Neural progenitor cell (in vitro differentiated cells): ENCODE results near the gene PRUNE1. TPM values are rescaled to one million over a fixed set of nuclear protein-coding genes. Genes with fewer than 3 reads are reported as not detected.
A peak's percentile ranks its signal among the peaks of the same experiment; 100 is the strongest.

Source experiments
- DNase-seq: peaks from one replicate; pipeline ENCODE4 v3.0.0-alpha.2; 2016; ENCODE audit warnings: low spot score
- H2AFZ ChIP-seq: fragments of 200-600 bp; sonication (generic); replicated peaks from 2 replicates; pipeline ENCODE4 v1.6.1; 2016; ENCODE audit warnings: antibody characterized with exemption
- H3F3A ChIP-seq: fragments of 200-600 bp; sonication (generic); 2 replicates; pipeline ENCODE4 v1.6.1; 2016; ENCODE audit warnings: antibody characterized with exemption, low read depth
- H3K27ac ChIP-seq: fragments of 200-600 bp; sonication (generic); 2 replicates; pipeline ENCODE4 v1.5.1; 2016; ENCODE audit warnings: mild to moderate bottlenecking
- H3K27me3 ChIP-seq: fragments of 200-600 bp; sonication (generic); 2 replicates; pipeline ENCODE4 v1.6.1; 2016; ENCODE audit warnings: mild to moderate bottlenecking, moderate library complexity
- H3K36me3 ChIP-seq: fragments of 200-600 bp; sonication (generic); 2 replicates; pipeline ENCODE4 v1.5.1; 2016
- H3K4me1 ChIP-seq: fragments of 200-600 bp; sonication (generic); 2 replicates; pipeline ENCODE4 v1.6.1; 2016; ENCODE audit warnings: mixed run types
- H3K4me2 ChIP-seq: fragments of 200-600 bp; sonication (generic); 2 replicates; pipeline ENCODE4 v1.6.1; 2016
- H3K4me3 ChIP-seq: fragments of 200-600 bp; sonication (generic); 2 replicates; pipeline ENCODE4 v1.5.1; 2016
- H3K79me2 ChIP-seq: fragments of 200-600 bp; sonication (generic); 2 replicates; pipeline ENCODE4 v1.6.1; 2016; ENCODE audit warnings: low read depth
- H3K9ac ChIP-seq: fragments of 200-600 bp; sonication (generic); 2 replicates; pipeline ENCODE4 v1.6.1; 2016
- H3K9me3 ChIP-seq: fragments of 200-600 bp; sonication (generic); 2 replicates; pipeline ENCODE4 v1.5.1; 2016; ENCODE audit warnings: low read depth
- H4K20me1 ChIP-seq: fragments of 200-600 bp; sonication (generic); 2 replicates; pipeline ENCODE4 v1.6.1; 2016; ENCODE audit warnings: low read depth
- H3K27ac Mint-ChIP-seq: 3 replicates; pipeline ENCODE4 v1.8.0; 2021; ENCODE audit warnings: mixed read lengths
- H3K27me3 Mint-ChIP-seq: 2 replicates; pipeline ENCODE4 v1.8.0; 2022; ENCODE audit warnings: low read depth, mild to moderate bottlenecking, inconsistent platforms, moderate library complexity, mixed read lengths; ENCODE audit not compliant: insufficient read depth
- H3K36me3 Mint-ChIP-seq: 3 replicates; pipeline ENCODE4 v1.8.0; 2021; ENCODE audit warnings: mixed read lengths
- H3K4me1 Mint-ChIP-seq: 3 replicates; pipeline ENCODE4 v1.8.0; 2021; ENCODE audit warnings: mixed read lengths
- H3K4me3 Mint-ChIP-seq: 3 replicates; pipeline ENCODE4 v1.8.0; 2021; ENCODE audit warnings: mild to moderate bottlenecking, moderate library complexity, mixed read lengths
- H3K9me3 Mint-ChIP-seq: 3 replicates; pipeline ENCODE4 v1.8.0; 2020; ENCODE audit warnings: mixed read lengths
- CTCF ChIP-seq: fragments of 200-600 bp; sonication (generic); IDR thresholded peaks from 2 replicates; pipeline ENCODE4 v1.5.1; 2017; ENCODE audit warnings: antibody characterized with exemption, mild to moderate bottlenecking
- EZH2 ChIP-seq: fragments of 200-600 bp; sonication (generic); IDR thresholded peaks from 2 replicates; pipeline ENCODE4 v1.6.1; 2017; ENCODE audit warnings: antibody characterized with exemption, mild to moderate bottlenecking, moderate library complexity
- EZH2phosphoT487 ChIP-seq: fragments of 200-600 bp; sonication (generic); IDR thresholded peaks from 2 replicates; pipeline ENCODE4 v1.6.1; 2017; ENCODE audit warnings: antibody characterized with exemption
- total RNA-seq: library from RNA; depleted of rRNA; stranded (reverse); fragments of >200 nt; gene quantifications from 2 replicates; pipeline ENCODE4 v1.2.3, GENCODE V29; 2015; ENCODE audit warnings: low replicate concordance

The PRUNE1 gene
- total RNA-seq, 1 donor from 2014 or later, result 27.0 TPM

GRCh38 chr1:151051356-151052009, 43.2 kb downstream of the PRUNE1 start:
- Histone ChIP-seq H3K27me3 (no peaks in the 10 kb centered on the region), H3K4me3 (no peak overlapping the region), H4K20me1 (peaks cover under 1% of the 10 kb centered on the region), H3K27ac (no peak overlapping the region), H3K36me3 (no peaks in the 10 kb centered on the region), H3K9me3 (no peaks in the 10 kb centered on the region), H3K9ac (no peak overlapping the region), H2AFZ (no peak overlapping the region), H3K4me2 (no peak overlapping the region), H3F3A (peaks cover 47% of the 10 kb centered on the region), H3K79me2 (peaks cover 23% of the 10 kb centered on the region), H3K4me1 (peaks cover 6% of the 10 kb centered on the region)
- Mint-ChIP-seq H3K4me1 (peaks cover 25% of the 10 kb centered on the region), H3K36me3 (peaks cover 25% of the 10 kb centered on the region), H3K4me3 (no peak overlapping the region), H3K27ac (no peak overlapping the region), H3K27me3 (peaks cover 17% of the 10 kb centered on the region), H3K9me3 (no peaks in the 10 kb centered on the region)
- no peak for TF ChIP-seq CTCF
- TF ChIP-seq EZH2, result no peak
- no peak for TF ChIP-seq EZH2phosphoT487
- DNase-seq, result no peak

GRCh38 chr1:151054971-151055547, 46.8 kb downstream of the PRUNE1 start:
- no peaks in the 10 kb centered on the region for H3K27me3 ChIP-seq
- H3K27ac Mint-ChIP-seq, result no peak overlapping the region
- no peak overlapping the region for H2AFZ ChIP-seq
- H3K27me3 Mint-ChIP-seq, result peaks cover 14% of the 10 kb centered on the region
- no peak overlapping the region for H3K27ac ChIP-seq
- no peak overlapping the region for H3K4me2 ChIP-seq
- peaks cover 33% of the 10 kb centered on the region for H3K36me3 Mint-ChIP-seq
- H3K4me1 ChIP-seq, result peaks cover 7% of the 10 kb centered on the region
- H3K4me3 Mint-ChIP-seq, result no peak overlapping the region
- H3K9ac ChIP-seq, result no peak overlapping the region
- H4K20me1 ChIP-seq, result peaks cover 23% of the 10 kb centered on the region
- no peaks in the 10 kb centered on the region for H3K9me3 Mint-ChIP-seq
- no peaks in the 10 kb centered on the region for H3K9me3 ChIP-seq
- TF ChIP-seq EZH2 (no peak), EZH2phosphoT487 (no peak), CTCF (no peak)
- no peak overlapping the region for H3K4me3 ChIP-seq
- H3K36me3 ChIP-seq, result no peaks in the 10 kb centered on the region
- H3K4me1 Mint-ChIP-seq, result peaks cover 20% of the 10 kb centered on the region
- H3F3A ChIP-seq, result peaks cover 26% of the 10 kb centered on the region
- DNase-seq, result no peak
- H3K79me2 ChIP-seq, result peaks cover 43% of the 10 kb centered on the region

GRCh38 chr1:151055581-151055980, 47.3 kb downstream of the PRUNE1 start:
- Histone ChIP-seq H3K4me2 (no peak overlapping the region), H4K20me1 (peaks cover 23% of the 10 kb centered on the region), H3K79me2 (peaks cover 49% of the 10 kb centered on the region), H3K4me1 (peaks cover 7% of the 10 kb centered on the region), H3K36me3 (no peaks in the 10 kb centered on the region), H3K27me3 (no peaks in the 10 kb centered on the region), H3K9ac (no peak overlapping the region), H3F3A (peaks cover 26% of the 10 kb centered on the region), H3K27ac (no peak overlapping the region), H3K4me3 (no peak overlapping the region), H2AFZ (no peak overlapping the region), H3K9me3 (no peaks in the 10 kb centered on the region)
- peak overlapping the region; percentile 62 for H3K4me3 Mint-ChIP-seq
- peaks cover 33% of the 10 kb centered on the region for H3K36me3 Mint-ChIP-seq
- no peak overlapping the region for H3K27ac Mint-ChIP-seq
- H3K27me3 Mint-ChIP-seq, result peaks cover 14% of the 10 kb centered on the region
- no peak for DNase-seq
- H3K9me3 Mint-ChIP-seq, result no peaks in the 10 kb centered on the region
- H3K4me1 Mint-ChIP-seq, result peaks cover 20% of the 10 kb centered on the region
- TF ChIP-seq EZH2phosphoT487 (no peak), EZH2 (no peak), CTCF (no peak)
